ENCODE measurements around the gene TCP1.
"Not testable (repeated sequence)": the region's sequence is repeated elsewhere in the genome, so short reads cannot be mapped to it uniquely, and the experiment has no call there.

TCP1 gene

DNA sequence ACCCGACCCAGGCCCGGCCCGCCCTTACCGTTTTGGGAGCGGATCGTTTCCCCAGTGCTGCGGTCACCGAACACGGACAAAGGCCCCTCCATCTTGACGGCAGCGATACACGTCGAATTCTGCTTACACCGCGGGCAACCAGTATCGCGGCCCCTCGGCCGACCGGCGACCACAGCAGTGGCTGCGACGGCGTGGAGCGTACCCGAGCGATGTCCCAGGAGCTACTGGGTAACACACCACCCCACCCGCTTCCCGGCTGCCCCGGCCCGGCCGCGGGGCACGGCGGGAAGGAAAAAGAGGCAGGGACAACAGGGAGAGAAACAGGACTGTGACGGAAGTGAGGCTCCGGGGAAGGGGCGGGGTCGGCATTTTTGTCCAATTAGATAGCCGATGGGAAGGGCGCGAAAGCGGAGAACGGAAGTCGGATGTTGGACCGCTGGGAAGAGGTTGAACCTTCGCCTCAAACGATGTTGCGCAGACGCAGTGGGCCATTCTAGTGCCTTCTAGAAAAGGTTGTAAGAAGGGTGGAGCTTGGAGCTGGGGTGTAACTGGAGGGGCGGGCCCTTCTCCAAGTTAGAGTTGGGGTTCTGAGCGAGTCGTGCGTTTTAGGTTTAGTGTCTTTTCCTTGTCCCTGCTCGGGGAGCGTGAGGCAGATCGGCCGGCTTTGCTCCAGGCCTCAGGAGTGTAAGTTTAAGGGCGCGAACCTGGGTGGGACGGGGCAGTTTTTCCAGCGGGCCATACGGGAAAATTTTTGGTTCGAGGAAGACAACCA, at the start of gene TCP1:
TSS of gene TCP1 (minus strand) at position 226 of the 772 bp plus-strand sequence. CDS start at position 92, 134 bp downstream.
- DNase-seq (ENCODE audit: low spot score): peak; percentile 94

DNA sequence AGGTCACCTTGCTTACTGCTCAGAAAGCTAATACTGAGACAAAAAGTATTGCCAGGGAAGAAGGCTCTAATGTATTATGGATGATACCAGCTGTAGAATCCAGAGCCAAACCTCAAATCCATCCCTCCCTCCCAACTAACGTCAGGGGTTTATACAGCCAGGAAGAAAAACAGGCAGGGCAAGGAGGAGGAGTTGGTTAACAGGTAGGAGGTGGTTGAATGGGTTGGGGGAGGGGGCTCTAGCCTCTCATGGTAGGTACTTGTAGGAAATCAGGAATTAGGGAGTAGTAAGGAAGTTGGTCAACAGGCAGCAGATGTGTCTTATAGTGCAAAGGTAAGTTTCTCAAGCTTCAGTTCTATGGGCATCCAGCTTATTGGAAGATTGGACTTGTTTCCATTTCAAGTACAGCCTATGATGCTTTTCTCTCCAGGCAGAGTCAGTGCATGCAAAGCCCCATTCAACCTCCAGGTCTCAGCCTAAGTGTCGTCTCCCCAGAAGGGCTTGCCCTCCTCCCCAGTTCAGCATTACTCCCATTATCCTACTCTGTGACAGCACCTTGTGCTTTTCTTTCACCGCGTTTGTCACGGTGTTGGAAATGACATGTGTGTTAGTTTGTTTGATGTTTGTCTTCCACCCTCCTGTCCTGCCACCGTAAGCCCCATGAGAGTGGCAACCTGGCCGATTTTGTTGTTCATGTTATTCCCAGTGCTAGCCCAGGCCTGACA, 48.8 kb upstream of the TCP1 start:
- no peak for DNase-seq (ENCODE audit: low spot score)

DNA sequence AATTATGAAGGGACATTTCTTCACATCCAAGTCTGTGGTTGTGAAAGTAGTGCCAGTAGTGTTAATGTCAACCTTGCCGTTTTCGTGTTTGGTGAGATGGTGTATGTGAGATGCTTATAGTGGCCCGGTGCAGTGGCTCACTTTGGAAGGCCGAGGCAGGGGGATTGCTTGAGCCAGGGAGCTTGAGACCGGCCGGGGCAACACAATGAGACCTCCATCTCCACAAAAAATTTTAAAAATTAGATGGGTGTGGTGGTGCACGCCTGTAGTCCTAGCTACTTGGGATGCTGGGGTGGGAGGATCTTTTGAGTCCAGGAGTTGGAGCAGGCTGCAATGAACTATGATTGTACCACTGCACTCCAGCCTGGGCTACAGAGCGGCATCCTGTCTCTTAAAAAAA, 48.1 kb upstream of the TCP1 start:
- DNase-seq (ENCODE audit: low spot score): no peak

DNA sequence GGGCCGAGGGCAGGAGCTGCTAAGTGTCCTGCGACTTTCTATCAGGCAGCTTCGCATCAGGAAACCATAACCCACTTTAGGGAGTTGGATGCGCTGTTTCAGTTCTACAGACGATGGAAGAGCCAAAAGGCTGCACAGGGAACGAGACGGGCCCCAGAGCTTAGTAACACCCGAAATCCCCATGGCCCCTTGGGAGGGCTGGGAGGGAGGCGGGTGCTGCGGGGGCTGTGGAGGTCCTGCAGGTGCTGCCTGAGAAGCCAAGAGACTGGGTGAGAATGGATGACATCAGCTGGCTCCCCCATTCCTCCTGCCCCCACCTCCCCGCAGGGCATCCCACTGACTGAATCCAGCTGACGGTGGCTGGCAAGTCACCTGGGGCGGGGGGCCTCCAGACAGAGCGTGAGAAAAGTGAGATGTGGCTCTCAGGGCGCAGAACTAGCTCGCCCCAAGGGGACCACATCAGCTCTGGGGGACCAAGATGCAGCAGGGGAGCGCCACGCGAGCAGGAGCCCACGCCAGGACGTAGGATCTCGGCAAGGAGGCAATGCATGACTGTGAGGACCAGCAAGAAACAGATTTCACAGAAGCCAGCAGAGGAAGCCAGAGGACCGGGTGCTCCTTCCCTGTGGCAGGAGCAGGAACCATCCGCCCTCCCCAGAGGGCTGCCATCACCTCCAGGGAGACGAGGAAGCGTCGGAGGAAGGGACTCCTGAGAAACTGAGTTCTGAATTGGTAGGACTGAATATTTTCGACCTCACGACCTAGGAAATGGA, 47.5 kb upstream of the TCP1 start:
- DNase-seq (ENCODE audit: low spot score): no peak

DNA sequence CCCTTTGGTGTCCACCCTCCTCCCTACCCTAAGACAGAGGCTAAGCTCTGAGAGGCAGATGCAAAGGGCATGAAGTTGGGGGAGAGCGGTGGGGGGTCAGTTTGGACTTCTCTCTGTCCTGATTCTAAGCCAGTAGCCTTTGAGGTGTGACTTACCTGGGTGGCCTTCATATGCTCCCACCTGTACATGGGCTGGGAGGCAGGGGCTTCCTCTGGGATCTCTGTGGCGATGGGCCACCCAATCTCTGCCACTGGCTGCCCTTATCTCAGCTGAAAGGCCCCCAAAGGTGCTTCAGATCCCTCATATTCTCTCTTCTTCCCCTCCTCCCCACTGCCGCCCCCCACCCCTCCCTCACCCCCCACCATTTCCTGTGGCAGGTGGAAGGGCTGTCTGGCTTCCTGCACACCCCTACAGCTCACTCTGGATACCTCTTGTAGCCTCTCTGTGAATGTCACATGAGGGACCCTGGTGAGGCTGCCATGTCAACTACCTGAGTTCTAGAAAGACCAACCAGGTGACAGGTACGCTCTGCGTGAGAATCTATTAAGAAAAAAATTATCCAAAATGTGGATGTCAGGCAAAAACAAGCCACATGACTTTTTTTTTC, 44.7 kb upstream of the TCP1 start:
- DNase-seq (ENCODE audit: low spot score): no peak

DNA sequence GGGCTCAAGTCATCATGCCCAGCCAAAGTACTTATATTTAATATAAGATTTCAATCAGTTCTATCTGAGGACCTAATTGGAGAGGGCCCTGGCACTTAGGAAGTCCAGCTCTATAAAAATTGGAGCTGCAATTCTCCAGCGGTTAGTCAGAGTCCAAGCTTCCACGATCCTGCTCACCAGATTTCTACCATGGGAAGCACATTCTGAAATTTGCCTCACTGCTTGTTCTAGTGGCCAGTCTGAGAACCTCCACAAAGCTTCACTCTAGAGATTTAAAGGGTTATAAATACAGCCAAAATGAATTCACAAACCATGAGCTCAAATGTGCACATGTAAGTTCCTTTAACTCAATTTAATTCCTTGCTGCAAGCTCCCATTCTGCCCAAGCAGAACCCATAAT, 44.2 kb upstream of the TCP1 start:
- no peak for DNase-seq (ENCODE audit: low spot score)

DNA sequence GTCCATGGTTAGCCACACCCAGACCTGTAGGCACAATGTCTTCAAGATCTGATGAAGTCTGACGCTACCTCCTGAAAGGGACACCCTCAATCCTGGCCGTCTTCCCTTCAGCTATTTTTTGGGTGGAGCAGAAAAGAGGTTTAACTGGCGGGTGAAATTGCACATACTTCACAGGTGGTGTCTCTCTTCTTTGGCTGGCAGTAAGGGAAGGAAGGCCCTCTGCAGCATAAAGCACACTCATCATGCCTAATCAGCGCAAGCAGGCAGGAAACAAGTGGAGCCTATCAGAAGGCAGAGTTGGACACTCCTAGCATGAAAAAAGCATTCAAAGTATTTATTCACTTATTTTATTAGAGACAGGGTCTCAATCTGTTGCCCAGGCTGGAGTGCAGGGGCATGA, 43.5 kb upstream of the TCP1 start:
- no peak for DNase-seq (ENCODE audit: low spot score)

DNA sequence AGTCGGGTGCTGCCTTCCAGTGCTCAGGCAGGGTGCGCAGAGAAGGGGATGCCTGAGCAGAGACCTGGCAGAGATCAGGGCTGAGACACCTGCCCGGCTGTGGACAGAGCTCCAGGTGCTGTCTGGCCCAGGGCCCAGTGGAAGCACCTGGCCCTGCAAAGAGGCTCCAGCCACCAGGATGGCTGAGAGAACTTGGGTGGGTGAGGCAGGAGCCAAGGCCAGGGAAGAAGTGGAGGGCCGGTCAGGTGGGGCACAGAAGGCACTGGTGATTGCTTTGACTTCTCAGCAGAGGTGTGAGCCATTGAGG, 41.9 kb upstream of the TCP1 start:
- DNase-seq (ENCODE audit: low spot score): no peak

DNA sequence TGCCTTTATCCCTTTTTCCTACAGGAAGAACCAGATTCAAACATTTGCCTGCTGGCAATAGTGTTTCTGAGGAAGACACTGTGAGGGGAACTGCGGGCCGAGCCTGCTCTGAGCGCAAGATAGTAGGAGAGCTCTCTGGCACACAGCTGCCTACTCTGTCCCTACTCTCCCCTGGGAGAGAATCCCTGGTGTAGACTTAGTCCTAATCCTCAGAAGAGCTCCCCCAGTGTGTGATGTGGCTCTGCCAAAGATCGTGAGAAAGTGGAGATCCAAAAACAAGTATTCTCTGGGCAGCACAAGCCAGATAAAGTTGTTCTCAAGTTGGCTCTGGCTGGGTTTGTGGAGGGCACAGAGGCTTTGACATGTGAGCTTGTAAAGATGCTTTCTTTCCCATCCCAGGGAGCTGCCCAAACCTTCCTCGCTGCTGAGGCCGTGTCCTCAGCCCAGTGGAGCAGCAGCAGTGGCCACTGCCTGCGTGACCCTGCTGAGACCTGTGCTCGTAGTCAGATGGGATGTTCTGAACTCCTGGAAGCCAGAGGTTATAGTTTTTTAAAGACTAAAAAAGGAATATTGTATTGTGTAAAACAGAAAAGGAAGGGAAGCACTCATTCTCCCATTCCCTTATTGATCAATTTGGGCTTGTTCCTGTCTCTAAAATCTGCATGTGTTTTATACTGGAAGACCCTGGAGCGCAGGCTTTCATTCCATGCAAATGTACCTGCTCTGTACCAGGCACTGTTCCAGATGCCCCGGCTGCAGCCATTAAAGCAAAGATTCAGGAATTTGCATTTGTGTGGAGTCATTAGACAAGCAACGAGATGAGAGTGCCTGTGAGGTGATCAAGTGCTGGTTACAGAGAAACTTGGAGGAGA, 41.3 kb upstream of the TCP1 start:
- DNase-seq (ENCODE audit: low spot score): no peak

DNA sequence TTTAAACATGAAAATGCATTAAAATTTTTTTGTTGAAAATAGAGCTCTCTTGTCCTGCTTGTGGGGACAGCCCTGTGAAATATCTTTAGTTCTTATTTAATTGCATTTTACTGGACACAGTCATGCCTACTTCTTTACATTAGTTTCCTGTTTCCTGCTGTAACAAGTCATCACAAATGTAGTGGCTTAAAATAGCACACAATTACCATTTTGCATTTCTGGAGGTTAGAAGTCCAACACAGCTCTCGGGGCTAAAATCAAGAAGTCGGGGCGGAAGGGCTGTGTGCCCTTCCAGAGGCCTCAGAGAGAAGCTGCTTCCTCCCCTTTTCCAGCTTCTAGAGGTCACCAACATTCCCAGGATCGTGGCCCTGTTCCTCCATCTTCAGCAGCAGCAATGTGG, 40.1 kb upstream of the TCP1 start:
- no peak for DNase-seq (ENCODE audit: low spot score)

DNA sequence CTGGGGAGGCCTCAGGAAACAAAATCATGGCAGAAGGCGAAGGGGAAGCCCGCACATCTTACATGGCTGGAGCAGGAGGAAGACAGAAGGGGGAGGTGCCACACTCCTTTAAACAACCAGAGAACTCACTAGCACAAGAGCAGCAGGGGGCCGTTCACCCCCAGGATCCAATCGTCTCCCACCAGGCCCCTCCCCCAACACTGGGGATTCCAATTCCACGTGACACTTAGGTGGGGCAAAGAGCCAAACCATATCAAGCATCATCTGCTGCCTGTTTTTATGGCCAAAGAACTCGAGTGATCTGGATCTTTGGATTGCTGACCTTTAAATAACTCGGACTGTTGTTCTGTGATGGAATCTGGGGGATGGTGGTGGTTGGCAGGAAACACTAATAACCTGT, 38.7 kb upstream of the TCP1 start:
- no peak for DNase-seq (ENCODE audit: low spot score)

DNA sequence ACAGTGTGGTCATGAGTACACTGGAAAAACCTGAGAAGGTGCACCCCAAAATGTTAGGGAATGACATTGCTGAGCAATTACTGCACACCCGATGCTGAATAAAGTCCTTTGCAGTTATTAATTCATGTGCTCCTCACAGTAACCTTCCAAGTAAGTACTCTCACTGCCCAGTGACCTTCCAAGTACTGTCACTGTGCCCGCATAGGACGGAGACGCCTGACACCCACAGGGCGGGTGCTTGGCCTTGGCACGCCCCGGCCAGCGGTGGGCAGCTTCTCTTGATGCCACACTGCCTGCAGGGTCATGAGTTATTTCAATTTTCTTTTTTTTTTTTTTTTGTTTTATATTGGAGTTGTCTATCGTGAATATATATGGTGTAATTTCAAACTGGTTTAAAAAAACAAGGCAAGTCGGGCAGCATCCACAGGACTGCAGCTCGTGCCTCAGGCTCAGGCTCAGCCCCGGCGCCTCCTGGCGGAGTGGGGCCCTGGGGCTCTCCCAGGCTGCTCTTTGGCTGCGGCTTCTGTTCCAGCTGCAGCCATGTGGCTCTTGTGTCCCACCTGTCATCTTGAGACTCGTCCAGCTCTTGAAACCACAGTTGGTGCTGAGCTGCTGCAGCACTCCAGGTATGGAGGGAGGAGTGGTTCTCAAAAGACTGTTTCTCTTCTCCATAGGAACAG, 37.7 kb upstream of the TCP1 start:
- DNase-seq (ENCODE audit: low spot score): no peak

DNA sequence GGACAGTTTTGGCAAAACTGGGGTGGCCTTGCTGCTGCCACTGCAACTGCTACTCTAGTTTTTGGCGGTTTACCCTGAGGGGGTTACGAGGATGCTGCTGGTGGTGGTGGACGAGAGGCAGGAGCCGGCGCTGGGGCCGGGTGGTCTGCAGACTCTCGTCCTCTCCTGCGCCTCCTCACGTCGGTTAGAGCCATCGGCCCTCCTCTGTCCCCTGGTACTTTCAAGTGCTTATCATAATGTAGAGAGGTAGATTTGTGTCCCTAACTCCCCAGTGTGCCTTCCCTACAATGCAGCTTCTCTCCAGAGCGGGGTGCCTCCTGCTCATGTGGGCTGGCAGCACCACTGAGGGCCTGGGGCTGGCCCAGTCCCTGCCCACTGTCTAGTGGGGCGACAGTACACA, 36.6 kb upstream of the TCP1 start:
- DNase-seq (ENCODE audit: low spot score): no peak

DNA sequence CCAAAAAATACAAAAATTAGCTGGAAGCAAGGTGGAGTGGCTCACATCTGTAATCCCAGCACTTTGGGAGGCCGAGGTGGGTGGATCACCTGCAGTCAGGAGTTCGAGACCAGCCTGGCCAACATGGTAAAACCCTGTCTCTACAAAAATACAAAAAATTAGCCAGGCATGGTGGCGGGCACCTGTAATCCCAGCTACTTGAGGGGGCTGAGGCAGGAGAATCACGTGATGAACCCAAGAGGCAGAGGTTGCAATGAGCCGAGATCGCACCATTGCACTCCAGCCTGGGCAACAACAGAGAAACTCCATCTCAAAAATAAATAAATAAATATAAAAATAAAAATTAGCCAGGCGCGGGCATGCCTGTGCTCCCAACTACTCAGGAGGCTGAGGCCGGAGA, 35.3 kb upstream of the TCP1 start:
- not testable (repeated sequence) for DNase-seq (ENCODE audit: low spot score)

DNA sequence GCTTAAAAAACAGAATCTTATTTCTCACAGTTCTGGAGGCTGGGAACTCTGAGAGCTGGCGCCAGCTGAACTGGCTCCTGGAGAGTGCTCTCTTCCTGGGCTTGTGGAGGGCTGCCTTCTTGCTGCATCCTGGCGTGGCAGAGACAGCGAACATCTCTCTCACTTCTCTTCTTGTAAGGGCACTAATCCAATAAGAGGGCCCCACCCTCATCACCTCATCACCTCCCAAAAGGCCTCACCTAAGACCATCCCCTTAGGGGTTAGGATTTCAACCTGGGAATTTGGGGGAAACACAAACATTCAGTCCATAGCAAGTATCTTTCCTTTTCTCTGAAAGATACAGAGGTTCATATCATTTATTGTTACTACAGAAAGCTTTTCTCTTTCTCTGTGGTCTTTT, 34.6 kb upstream of the TCP1 start:
- DNase-seq (ENCODE audit: low spot score): no peak

DNA sequence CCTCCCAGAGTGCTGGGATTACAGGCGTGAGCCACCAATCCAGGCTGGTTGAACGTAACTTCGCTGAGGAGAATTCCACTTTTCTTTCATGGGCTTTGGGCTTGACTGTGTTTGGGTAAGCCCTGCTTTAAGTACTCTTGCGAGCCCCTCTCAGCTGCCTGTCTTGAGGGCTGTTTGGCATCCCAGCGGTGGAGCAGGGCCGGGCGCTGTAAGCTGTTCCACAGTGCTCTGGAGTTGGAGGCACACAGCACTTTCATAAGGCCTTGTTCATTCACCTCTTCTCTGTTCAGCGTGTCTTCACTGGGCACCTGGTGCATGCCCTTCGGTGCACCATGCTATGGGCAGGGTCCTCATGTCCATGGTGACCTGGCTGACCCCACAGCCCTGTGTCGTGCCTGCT, 32.3 kb upstream of the TCP1 start:
- DNase-seq (ENCODE audit: low spot score): no peak

DNA sequence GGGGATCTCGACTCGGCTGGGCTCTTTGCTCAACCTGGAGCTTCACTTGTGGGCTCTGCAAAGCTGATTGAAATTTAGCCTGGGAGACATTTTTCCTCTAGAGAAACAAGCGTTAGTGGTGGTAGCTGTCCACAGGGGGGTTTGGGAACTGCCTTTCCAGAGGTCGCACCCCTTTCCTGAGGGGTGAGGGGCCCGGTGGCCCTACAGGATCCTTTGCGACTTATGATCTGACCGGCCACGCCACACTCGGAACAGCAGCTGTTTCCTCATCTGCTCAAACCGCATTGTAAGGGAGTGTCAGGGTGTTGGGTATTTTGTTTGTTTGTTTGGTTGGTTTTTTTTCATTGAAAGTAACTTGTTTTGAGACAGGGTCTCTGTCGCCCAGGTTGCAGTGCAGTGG, 31.7 kb upstream of the TCP1 start:
- DNase-seq (ENCODE audit: low spot score): no peak

DNA sequence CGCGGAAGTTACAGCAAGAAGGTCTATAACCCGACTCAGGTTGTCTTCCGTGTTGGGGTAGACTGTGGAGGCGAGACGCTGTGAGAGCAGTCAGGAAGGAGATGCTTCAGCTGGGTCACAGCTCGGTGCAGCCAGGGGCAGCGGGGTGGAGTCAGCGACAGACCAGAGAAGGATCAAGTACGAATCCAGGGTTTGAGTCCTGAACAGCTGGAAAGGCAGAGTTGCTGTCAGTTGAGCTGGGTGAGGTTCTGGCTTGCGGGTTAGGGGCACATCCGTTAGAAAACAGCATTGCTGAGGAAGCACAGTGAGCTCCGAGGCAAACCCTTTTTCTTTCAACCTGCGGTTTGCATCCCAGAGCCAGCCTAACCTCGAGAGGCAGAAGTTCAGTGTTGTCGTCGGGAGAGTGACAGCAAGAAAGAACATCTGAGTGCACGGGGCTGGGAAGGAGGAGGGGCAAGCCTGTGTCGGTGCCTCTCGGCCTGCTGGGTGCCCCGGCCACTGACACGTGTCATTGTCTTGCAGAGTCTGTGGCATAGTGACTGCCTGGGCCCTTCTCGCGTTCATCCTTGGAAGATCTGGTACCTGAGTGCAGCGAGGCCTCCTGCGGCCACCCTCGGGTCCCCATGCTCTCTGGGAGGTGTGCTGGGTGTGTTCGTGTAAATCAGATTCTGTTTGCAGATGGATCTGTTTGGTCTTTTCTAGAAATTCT, 30.7 kb upstream of the TCP1 start:
- peak; percentile 18 for DNase-seq (ENCODE audit: low spot score)

DNA sequence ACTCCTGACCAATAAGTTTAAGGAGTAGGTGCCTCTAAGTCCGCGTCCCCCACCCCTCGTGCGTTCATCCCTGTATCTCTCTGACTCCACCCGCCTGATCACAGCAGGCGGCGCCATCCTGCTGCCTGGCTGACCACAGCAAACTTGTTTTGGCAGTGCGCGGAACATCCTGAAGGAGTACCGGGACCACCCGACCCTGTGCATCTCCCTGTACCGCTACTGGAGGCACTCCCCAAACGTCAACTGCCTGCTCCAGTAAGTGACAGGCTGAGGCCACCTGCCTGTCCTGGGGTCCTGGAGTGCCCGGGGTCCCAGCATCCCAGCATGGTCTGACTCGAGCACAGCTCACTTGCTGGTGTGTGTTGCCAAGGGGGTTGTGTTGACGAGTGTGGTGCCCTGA, 29.7 kb upstream of the TCP1 start:
- no peak for DNase-seq (ENCODE audit: low spot score)

DNA sequence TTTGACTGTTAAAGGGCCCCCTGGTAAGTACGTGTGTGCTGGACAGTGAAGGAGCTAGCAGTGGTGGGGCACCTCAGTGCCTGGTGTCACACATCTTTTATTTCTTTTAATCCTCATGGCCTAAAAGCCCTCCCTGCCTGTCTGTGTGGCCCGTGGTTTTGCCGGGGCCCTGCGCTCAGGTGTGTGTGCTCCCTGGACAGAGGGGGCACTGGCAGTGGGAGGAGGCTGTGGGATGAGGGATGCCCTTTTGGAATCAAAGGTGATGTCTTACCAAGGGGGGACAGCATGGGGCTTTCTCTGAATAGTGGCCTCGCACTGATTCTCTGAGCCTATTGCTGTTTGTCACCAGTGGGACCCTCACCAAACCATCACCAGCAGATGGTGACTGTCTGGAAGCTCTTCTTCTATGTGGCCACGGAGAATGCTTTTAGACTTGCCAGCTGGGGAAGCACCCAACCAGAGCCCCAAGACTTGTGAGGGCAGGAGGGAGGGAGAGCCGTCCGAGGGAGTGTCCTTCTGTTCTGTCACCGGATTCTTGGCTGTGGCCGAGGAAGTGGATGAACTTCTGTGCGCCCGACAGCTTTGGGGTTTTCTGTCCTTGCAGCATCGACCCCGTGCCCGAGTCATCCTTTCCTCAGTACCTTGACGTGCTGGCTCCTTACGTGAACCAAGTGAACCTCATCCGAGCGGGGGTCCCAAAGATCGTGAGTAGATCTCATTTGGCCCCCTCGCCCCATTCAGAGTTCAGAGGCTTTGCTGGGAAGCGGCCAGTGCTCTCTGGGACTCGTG, 28.7 kb upstream of the TCP1 start:
- no peak for DNase-seq (ENCODE audit: low spot score)

Data from germinal center (tissue), 1 donor.